HuH-7 (cell line): Measurements from ENCODE around the gene RNU11.
"Not testable (repeated sequence)": the region's sequence is repeated elsewhere in the genome, so short reads cannot be mapped to it uniquely, and the experiment has no call there.

Experiments
- DNase-seq: peaks from one replicate; pipeline ENCODE4 v3.0.0; 2011; ENCODE audit warnings: low spot score

Gene RNU11

GRCh38 chr1:28648474-28649198, at the start of gene RNU11:
Gene RNU11 (plus strand): TSS chr1:28648600.
- DNase-seq = peak; percentile 39

- no peak for DNase-seq
These were observed 46.7 kb upstream of the RNU11 start for GRCh38 chr1:28601696-28602095.

GRCh38 chr1:28602536-28603439, 45.6 kb upstream of the RNU11 start:
- DNase-seq = peak; percentile 74

GRCh38 chr1:28604411-28604810, 44.0 kb upstream of the RNU11 start:
- DNase-seq = no peak

- DNase-seq = no peak
These were observed 43.4 kb upstream of the RNU11 start for GRCh38 chr1:28604962-28605361.

- DNase-seq = no peak
These were observed 41.6 kb upstream of the RNU11 start for GRCh38 chr1:28606771-28607170.

GRCh38 chr1:28613175-28613574, 35.2 kb upstream of the RNU11 start:
- no peak for DNase-seq

GRCh38 chr1:28631713-28632112, 16.7 kb upstream of the RNU11 start:
- DNase-seq = no peak

- no peak for DNase-seq
These were observed 15.8 kb upstream of the RNU11 start for GRCh38 chr1:28632560-28632959.

- no peak for DNase-seq
These were observed 7.6 kb upstream of the RNU11 start for GRCh38 chr1:28640766-28641165.

- DNase-seq = no peak
These were observed 6.1 kb upstream of the RNU11 start for GRCh38 chr1:28642056-28642846.

GRCh38 chr1:28642847-28643635, 5.4 kb upstream of the RNU11 start, which contains the start of gene TAF12:
Gene TAF12 (minus strand): TSS chr1:28643067. CDS start chr1:28622081, 20,986 bp downstream.
- DNase-seq = peak; percentile 81

GRCh38 chr1:28644494-28644893, 3.9 kb upstream of the RNU11 start:
- DNase-seq = no peak

- not testable (repeated sequence) for DNase-seq
These were observed 3.0 kb upstream of the RNU11 start for GRCh38 chr1:28645406-28645805.

- no peak for DNase-seq
These were observed 2.4 kb upstream of the RNU11 start for GRCh38 chr1:28646040-28646439.

- DNase-seq = peak; percentile 74
These were observed 359 bp upstream of the RNU11 start for GRCh38 chr1:28648008-28648473.

- not testable (repeated sequence) for DNase-seq
These were observed 4.7 kb downstream of the RNU11 start for GRCh38 chr1:28653063-28653462.

GRCh38 chr1:28653870-28654269, 5.5 kb downstream of the RNU11 start:
- DNase-seq = not testable (repeated sequence)

GRCh38 chr1:28655448-28656311, 7.3 kb downstream of the RNU11 start:
- DNase-seq = not testable (repeated sequence)

- no peak for DNase-seq
These were observed 7.9 kb downstream of the RNU11 start for GRCh38 chr1:28656335-28656734.
